Hematopoietic multipotent progenitor cell treated with erythropoietin and hydrocortisone succinate and interleukin-3 and kit ligand, for 17 days (in vitro differentiated cells): ENCODE measurements around the gene RPS6KA5.
"Not testable (repeated sequence)": the region's sequence is repeated elsewhere in the genome, so short reads cannot be mapped to it uniquely, and the experiment has no call there.

Source experiments
- DNase-seq: peaks from one replicate; pipeline ENCODE4 v3.0.0-alpha.2; 2015; ENCODE audit warnings: low spot score

RPS6KA5 gene

GRCh38 chr14:91060351-91061055 is at the start of gene RPS6KA5:
Gene RPS6KA5 (minus strand): TSS chr14:91060641. CDS start chr14:91060434, 207 bp downstream.
- DNase-seq: peak; percentile 100

- DNase-seq: no peak
These were observed 48.6 kb upstream of the RPS6KA5 start for GRCh38 chr14:91108941-91109611.

GRCh38 chr14:91103116-91103515 is 42.7 kb upstream of the RPS6KA5 start:
- no peak for DNase-seq

- DNase-seq: no peak
These were observed 39.7 kb upstream of the RPS6KA5 start for GRCh38 chr14:91100102-91100501.

GRCh38 chr14:91098591-91098990 is 38.1 kb upstream of the RPS6KA5 start:
- DNase-seq: no peak

GRCh38 chr14:91097657-91098056 is 37.2 kb upstream of the RPS6KA5 start:
- not testable (repeated sequence) for DNase-seq

- no peak for DNase-seq
These were observed 34.7 kb upstream of the RPS6KA5 start for GRCh38 chr14:91095178-91095577.

- no peak for DNase-seq
These were observed 34.3 kb upstream of the RPS6KA5 start for GRCh38 chr14:91094772-91095171.

- not testable (repeated sequence) for DNase-seq
These were observed 33.5 kb upstream of the RPS6KA5 start for GRCh38 chr14:91093743-91094472.

GRCh38 chr14:91092073-91092472 is 31.6 kb upstream of the RPS6KA5 start:
- no peak for DNase-seq

- no peak for DNase-seq
These were observed 30.3 kb upstream of the RPS6KA5 start for GRCh38 chr14:91090743-91091142.

GRCh38 chr14:91089958-91090535 is 29.6 kb upstream of the RPS6KA5 start:
- DNase-seq: no peak

GRCh38 chr14:91088585-91089235 is 28.3 kb upstream of the RPS6KA5 start:
- DNase-seq: no peak

- DNase-seq: not testable (repeated sequence)
These were observed 27.0 kb upstream of the RPS6KA5 start for GRCh38 chr14:91087470-91087869.

- DNase-seq: no peak
These were observed 24.1 kb upstream of the RPS6KA5 start for GRCh38 chr14:91084516-91084915.

- no peak for DNase-seq
These were observed 21.8 kb upstream of the RPS6KA5 start for GRCh38 chr14:91082282-91082681.

GRCh38 chr14:91080071-91080470 is 19.6 kb upstream of the RPS6KA5 start:
- no peak for DNase-seq

GRCh38 chr14:91078095-91078737 is 17.8 kb upstream of the RPS6KA5 start:
- no peak for DNase-seq

- DNase-seq: no peak
These were observed 15.1 kb upstream of the RPS6KA5 start for GRCh38 chr14:91075553-91075952.

GRCh38 chr14:91070572-91070971 is 10.1 kb upstream of the RPS6KA5 start:
- DNase-seq: no peak

GRCh38 chr14:91068642-91069041 is 8.2 kb upstream of the RPS6KA5 start:
- no peak for DNase-seq

- DNase-seq: no peak
These were observed 6.7 kb upstream of the RPS6KA5 start for GRCh38 chr14:91067186-91067585.
